ENCODE data around the gene RBBP6.
"Not testable (repeated sequence)": the region's sequence is repeated elsewhere in the genome, so short reads cannot be mapped to it uniquely, and the experiment has no call there.

RBBP6 gene

GRCh38 chr16:24577167-24577566, 37.8 kb downstream of the RBBP6 start:
- DNase-seq (ENCODE audit: insufficient read length) (no peak), FAIRE-seq (no peak)
- TF ChIP-seq TAF1 (IDR thresholded peaks at IDR 0.05; ENCODE audit: borderline replicate concordance, low read depth, low read length) (no peak), POLR2A (IDR thresholded peaks at IDR 0.05; ENCODE audit: low read depth, low read length) (no peak), POLR2AphosphoS5 (IDR thresholded peaks at IDR 0.05; ENCODE audit: low read depth, low read length) (no peak)

DNA sequence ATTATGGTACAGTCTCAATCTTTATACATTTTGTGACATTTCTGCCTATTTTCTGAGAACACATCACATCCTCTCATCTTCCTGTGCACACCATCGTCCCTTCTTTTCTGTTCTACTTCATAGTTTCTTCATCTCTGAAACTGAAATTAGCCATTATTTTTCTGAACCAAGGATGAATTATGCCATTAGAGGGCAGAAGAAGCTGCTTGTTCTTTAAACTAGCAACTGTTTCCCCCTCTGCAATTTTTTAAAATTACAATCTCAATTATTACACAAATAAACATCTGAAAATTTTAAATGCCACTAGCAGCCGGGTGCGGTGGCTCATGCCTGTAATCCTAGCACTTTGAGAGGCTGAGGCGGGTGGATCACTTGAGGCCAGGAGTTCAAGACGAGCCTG, 41.3 kb downstream of the RBBP6 start:
- no peak for FAIRE-seq
- no peak for DNase-seq (ENCODE audit: insufficient read length)
- TF ChIP-seq TAF1 (IDR thresholded peaks at IDR 0.05; ENCODE audit: borderline replicate concordance, low read depth, low read length) (no peak), POLR2A (IDR thresholded peaks at IDR 0.05; ENCODE audit: low read depth, low read length) (no peak), POLR2AphosphoS5 (IDR thresholded peaks at IDR 0.05; ENCODE audit: low read depth, low read length) (no peak)

GRCh38 chr16:24583494-24583893, 44.1 kb downstream of the RBBP6 start:
- no peak for FAIRE-seq
- DNase-seq (ENCODE audit: insufficient read length): no peak
- TF ChIP-seq POLR2AphosphoS5 (IDR thresholded peaks at IDR 0.05; ENCODE audit: low read depth, low read length): no peak
- TF ChIP-seq TAF1 (IDR thresholded peaks at IDR 0.05; ENCODE audit: borderline replicate concordance, low read depth, low read length): no peak
- no peak for TF ChIP-seq POLR2A (IDR thresholded peaks at IDR 0.05; ENCODE audit: low read depth, low read length)

DNA sequence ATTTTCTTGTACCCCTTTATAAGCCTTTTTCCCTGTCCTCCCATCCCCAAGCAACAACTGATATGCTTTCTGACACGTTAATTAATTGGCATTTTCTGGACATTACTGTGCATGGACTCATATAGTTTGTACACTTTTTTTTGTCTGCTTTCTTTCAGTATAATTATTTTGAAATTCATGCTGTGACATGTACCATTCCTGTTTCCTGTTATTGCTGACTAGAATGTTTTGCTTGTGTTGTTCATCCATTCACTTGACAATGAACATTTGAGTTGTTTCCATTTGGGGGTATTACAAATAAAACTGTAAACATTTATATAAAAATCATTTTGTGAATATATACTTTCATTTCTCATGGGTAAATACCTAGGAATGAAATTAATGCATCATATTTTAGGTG, 50.6 kb downstream of the RBBP6 start:
- DNase-seq (ENCODE audit: insufficient read length) (no peak), FAIRE-seq (no peak)
- TF ChIP-seq TAF1 (IDR thresholded peaks at IDR 0.05; ENCODE audit: borderline replicate concordance, low read depth, low read length): no peak
- TF ChIP-seq POLR2A (IDR thresholded peaks at IDR 0.05; ENCODE audit: low read depth, low read length): no peak
- no peak for TF ChIP-seq POLR2AphosphoS5 (IDR thresholded peaks at IDR 0.05; ENCODE audit: low read depth, low read length)

DNA sequence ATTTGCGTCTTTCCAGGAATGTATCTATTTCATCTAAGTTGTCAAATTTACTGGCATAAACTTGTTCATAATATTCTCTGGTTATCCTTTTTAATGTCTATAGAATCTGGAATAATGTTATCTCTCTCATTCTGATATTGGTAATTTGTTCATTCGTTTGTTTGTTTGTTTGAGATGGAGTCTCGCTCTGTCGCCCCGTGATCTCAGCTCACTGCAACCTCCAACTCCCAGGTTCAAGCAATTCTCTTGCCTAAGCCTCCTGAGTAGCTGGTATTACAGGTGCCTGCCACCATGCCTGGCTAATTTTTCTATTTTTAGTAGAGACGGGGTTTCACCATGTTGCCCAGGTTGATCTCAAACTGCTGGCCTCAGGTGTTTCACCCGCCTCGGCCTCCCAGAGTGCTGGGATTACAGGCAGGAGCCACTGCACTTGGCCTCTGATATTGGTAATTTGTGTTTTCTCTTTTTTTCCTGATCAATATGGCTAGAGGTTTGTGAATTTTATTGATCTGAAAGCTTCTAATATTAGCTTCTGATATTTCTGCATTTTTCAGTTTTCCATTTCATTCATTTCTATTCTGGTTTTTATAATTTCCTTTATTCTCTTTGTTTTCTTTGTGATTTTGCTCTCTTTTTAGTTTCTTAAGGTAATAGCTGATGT, 59.5 kb downstream of the RBBP6 start:
- no peak for DNase-seq (ENCODE audit: insufficient read length)
- TF ChIP-seq POLR2AphosphoS5 (IDR thresholded peaks at IDR 0.05; ENCODE audit: low read depth, low read length) (no peak), TAF1 (IDR thresholded peaks at IDR 0.05; ENCODE audit: borderline replicate concordance, low read depth, low read length) (no peak)
- no peak for FAIRE-seq

DNA sequence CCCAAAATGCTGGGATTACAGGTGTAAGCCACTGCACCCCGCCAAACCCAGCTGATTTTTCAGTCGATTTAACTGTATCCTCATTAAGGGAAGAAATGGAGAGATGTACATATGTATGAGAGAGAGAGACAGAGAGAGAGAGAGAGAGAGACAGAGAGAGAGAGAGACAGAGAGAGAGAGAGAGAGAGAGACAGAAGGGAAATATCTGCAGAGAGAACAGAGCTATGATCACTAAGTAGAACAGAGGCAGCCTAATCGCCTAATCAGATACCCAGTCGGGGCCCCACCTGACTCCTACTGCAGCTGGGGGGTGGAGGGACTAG, 70.0 kb downstream of the RBBP6 start:
- no peak for DNase-seq (ENCODE audit: insufficient read length)
- TF ChIP-seq POLR2AphosphoS5 (IDR thresholded peaks at IDR 0.05; ENCODE audit: low read depth, low read length) (no peak), POLR2A (IDR thresholded peaks at IDR 0.05; ENCODE audit: low read depth, low read length) (no peak), TAF1 (IDR thresholded peaks at IDR 0.05; ENCODE audit: borderline replicate concordance, low read depth, low read length) (no peak)
- FAIRE-seq: no peak

DNA sequence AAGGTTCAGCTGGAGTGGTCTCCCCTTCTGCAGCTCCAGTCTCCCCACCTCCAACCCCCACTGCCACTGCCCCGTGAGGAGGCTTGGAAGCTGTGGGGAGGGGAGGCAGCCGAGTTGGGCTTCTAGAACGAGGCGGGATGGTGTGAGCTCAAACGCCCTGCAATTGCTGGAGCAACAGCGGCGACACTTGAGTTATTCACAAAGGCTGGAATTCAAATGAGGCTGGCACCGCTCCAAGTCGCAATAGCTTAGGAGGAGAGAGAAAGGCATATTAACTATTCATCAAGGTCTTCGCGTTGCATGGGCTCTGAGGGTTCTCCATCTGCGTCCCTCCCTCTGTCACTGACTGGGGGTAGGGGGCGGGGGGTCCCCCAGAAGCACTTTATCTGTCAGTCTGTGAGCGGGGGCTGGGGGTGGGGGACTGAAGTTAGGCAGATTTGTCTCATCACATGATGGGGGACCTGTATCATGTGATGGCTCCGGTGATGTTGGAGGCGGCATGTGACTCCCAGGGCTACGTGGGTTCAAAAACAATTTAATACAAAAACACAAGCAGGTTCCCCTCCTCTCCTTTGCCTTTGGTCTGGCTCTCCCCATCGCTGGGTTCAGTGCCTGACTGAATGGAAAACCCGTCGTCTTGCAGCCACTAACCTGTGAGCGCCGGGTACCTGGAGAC, 70.5 kb downstream of the RBBP6 start:
- no peak for TF ChIP-seq POLR2AphosphoS5 (IDR thresholded peaks at IDR 0.05; ENCODE audit: low read depth, low read length)
- TF ChIP-seq TAF1 (IDR thresholded peaks at IDR 0.05; ENCODE audit: borderline replicate concordance, low read depth, low read length): no peak
- TF ChIP-seq POLR2A (IDR thresholded peaks at IDR 0.05; ENCODE audit: low read depth, low read length): no peak
- no peak for DNase-seq (ENCODE audit: insufficient read length)

DNA sequence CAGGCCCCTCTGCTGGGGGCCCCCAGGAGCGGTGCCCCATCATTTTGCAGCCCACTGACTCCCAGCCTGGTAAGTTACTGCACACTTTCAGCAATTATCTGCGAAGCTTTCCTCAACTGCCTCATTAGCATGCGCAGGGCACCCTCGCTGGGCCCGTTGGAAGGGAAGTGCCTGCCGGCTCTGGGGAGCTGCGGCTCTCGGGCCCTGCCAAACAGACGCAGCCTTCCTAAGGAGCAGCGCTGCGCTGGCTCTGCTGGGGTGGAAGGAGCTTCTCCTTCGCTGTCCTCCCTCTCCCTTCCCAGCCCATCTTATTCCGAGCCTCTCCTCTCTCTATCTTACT, 71.0 kb downstream of the RBBP6 start:
- no peak for TF ChIP-seq POLR2A (IDR thresholded peaks at IDR 0.05; ENCODE audit: low read depth, low read length)
- TF ChIP-seq POLR2AphosphoS5 (IDR thresholded peaks at IDR 0.05; ENCODE audit: low read depth, low read length): no peak
- no peak for TF ChIP-seq TAF1 (IDR thresholded peaks at IDR 0.05; ENCODE audit: borderline replicate concordance, low read depth, low read length)
- DNase-seq (ENCODE audit: insufficient read length) (no peak), FAIRE-seq (no peak)

More for the DNA sequence above, 70.5 kb downstream of the RBBP6 start:
- FAIRE-seq: no peak

GRCh38 chr16:24611310-24611709, 71.9 kb downstream of the RBBP6 start:
- DNase-seq (ENCODE audit: insufficient read length): no peak
- TF ChIP-seq POLR2A (IDR thresholded peaks at IDR 0.05; ENCODE audit: low read depth, low read length) (no peak), TAF1 (IDR thresholded peaks at IDR 0.05; ENCODE audit: borderline replicate concordance, low read depth, low read length) (no peak), POLR2AphosphoS5 (IDR thresholded peaks at IDR 0.05; ENCODE audit: low read depth, low read length) (no peak)
- no peak for FAIRE-seq

- FAIRE-seq (no peak), DNase-seq (ENCODE audit: insufficient read length) (no peak)
- TF ChIP-seq POLR2A (IDR thresholded peaks at IDR 0.05; ENCODE audit: low read depth, low read length): no peak
- TF ChIP-seq TAF1 (IDR thresholded peaks at IDR 0.05; ENCODE audit: borderline replicate concordance, low read depth, low read length): no peak
- TF ChIP-seq POLR2AphosphoS5 (IDR thresholded peaks at IDR 0.05; ENCODE audit: low read depth, low read length): no peak
Observed at GRCh38 chr16:24612656-24613055, 73.3 kb downstream of the RBBP6 start.

GRCh38 chr16:24613267-24613666, 73.9 kb downstream of the RBBP6 start:
- FAIRE-seq; DNase-seq (ENCODE audit: insufficient read length): not testable (repeated sequence)

DNA sequence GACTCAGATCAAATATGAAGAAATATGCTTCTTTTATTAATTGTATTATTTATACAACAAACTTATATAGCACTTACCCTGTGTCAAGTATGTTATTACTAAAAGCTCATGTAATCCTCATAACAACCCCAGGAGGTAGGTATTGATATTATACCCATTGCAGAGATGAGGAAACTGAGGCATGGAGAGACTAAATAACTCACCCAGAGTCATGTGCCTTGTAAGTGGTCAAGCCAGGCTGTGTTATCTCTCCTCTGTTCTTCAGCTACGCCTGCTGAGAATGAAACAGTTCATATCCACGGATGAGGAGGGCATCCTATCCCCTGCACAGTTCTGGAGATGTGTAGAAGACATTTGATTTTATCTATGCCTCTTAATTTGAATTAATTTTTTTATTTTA, 78.1 kb downstream of the RBBP6 start:
- TF ChIP-seq POLR2A (IDR thresholded peaks at IDR 0.05; ENCODE audit: low read depth, low read length) (no peak), TAF1 (IDR thresholded peaks at IDR 0.05; ENCODE audit: borderline replicate concordance, low read depth, low read length) (no peak), POLR2AphosphoS5 (IDR thresholded peaks at IDR 0.05; ENCODE audit: low read depth, low read length) (no peak)
- no peak for FAIRE-seq
- DNase-seq (ENCODE audit: insufficient read length): no peak
